Activated T-helper 17 cell treated with anti-CD3 and anti-CD28 coated beads, Interleukin-2, amount 50 U/mL, for 72 hours (primary cell): Measurements from ENCODE around the gene ACSF3. TPM values are rescaled to one million over a fixed set of nuclear protein-coding genes. Genes with fewer than 3 reads are reported as not detected.

Experiments used
- ATAC-seq: fragments of 150-1000 bp; cut with Tn5 transposase; replicated peaks from 2 replicates; pipeline ENCODE4 v1.10.0; 2021; ENCODE audit warnings: mild to moderate bottlenecking, moderate library complexity
- H3K27ac Mint-ChIP-seq: one replicate; pipeline ENCODE4 v1.8.0; 2022; ENCODE audit warnings: mixed read lengths
- H3K27me3 Mint-ChIP-seq: one replicate; pipeline ENCODE4 v1.8.0; 2022; ENCODE audit warnings: mixed read lengths
- H3K36me3 Mint-ChIP-seq: one replicate; pipeline ENCODE4 v1.8.0; 2022; ENCODE audit warnings: low read depth, mild to moderate bottlenecking, mixed read lengths
- H3K4me1 Mint-ChIP-seq: one replicate; pipeline ENCODE4 v1.8.0; 2022; ENCODE audit warnings: mixed read lengths
- H3K4me3 Mint-ChIP-seq: one replicate; pipeline ENCODE4 v1.8.0; 2022; ENCODE audit warnings: mild to moderate bottlenecking, mixed read lengths
- H3K9me3 Mint-ChIP-seq: one replicate; pipeline ENCODE4 v1.8.0; 2022; ENCODE audit warnings: mixed read lengths
- total RNA-seq, 2 donors: library from RNA; stranded (reverse); gene quantifications; one replicate each; pipeline ENCODE4 v1.2.3, GENCODE V29; 2022

Gene ACSF3
- total RNA-seq, 2 donors from 2014 or later: 35.4 to 47.9 TPM

- Mint-ChIP-seq H3K27ac (no peak overlapping the region), H3K36me3 (peaks cover 31% of the 10 kb centered on the region), H3K27me3 (no peaks in the 10 kb centered on the region), H3K4me3 (no peak overlapping the region), H3K4me1 (no peaks in the 10 kb centered on the region), H3K9me3 (no peaks in the 10 kb centered on the region)
- no peak for ATAC-seq
Measured at GRCh38 chr16:89138843-89139520, 45.3 kb downstream of the ACSF3 start.

GRCh38 chr16:89139907-89140361, 46.3 kb downstream of the ACSF3 start:
- no peaks in the 10 kb centered on the region for H3K9me3 Mint-ChIP-seq
- H3K27me3 Mint-ChIP-seq: no peaks in the 10 kb centered on the region
- no peak overlapping the region for H3K27ac Mint-ChIP-seq
- ATAC-seq: no peak
- no peaks in the 10 kb centered on the region for H3K4me1 Mint-ChIP-seq
- H3K4me3 Mint-ChIP-seq: no peak overlapping the region
- H3K36me3 Mint-ChIP-seq: peaks cover 22% of the 10 kb centered on the region

- H3K4me3 Mint-ChIP-seq: no peak overlapping the region
- no peaks in the 10 kb centered on the region for H3K9me3 Mint-ChIP-seq
- no peak overlapping the region for H3K27ac Mint-ChIP-seq
- no peaks in the 10 kb centered on the region for H3K4me1 Mint-ChIP-seq
- H3K36me3 Mint-ChIP-seq: peaks cover 17% of the 10 kb centered on the region
- H3K27me3 Mint-ChIP-seq: no peaks in the 10 kb centered on the region
- ATAC-seq: no peak
Measured at GRCh38 chr16:89140401-89140800, 46.7 kb downstream of the ACSF3 start.

- no peaks in the 10 kb centered on the region for H3K27me3 Mint-ChIP-seq
- H3K4me1 Mint-ChIP-seq: no peaks in the 10 kb centered on the region
- H3K4me3 Mint-ChIP-seq: no peak overlapping the region
- no peak overlapping the region for H3K27ac Mint-ChIP-seq
- H3K9me3 Mint-ChIP-seq: no peaks in the 10 kb centered on the region
- ATAC-seq: no peak
- H3K36me3 Mint-ChIP-seq: peaks cover 10% of the 10 kb centered on the region
Measured at GRCh38 chr16:89140981-89141883, 47.6 kb downstream of the ACSF3 start.

- Mint-ChIP-seq H3K27ac (no peak overlapping the region), H3K27me3 (no peaks in the 10 kb centered on the region), H3K4me1 (no peaks in the 10 kb centered on the region), H3K9me3 (no peaks in the 10 kb centered on the region), H3K36me3 (peaks cover 15% of the 10 kb centered on the region), H3K4me3 (no peak overlapping the region)
- no peak for ATAC-seq
Measured at GRCh38 chr16:89141884-89142267, 48.2 kb downstream of the ACSF3 start.

- H3K27me3 Mint-ChIP-seq: no peaks in the 10 kb centered on the region
- H3K4me1 Mint-ChIP-seq: no peaks in the 10 kb centered on the region
- ATAC-seq: no peak
- H3K4me3 Mint-ChIP-seq: no peak overlapping the region
- no peak overlapping the region for H3K27ac Mint-ChIP-seq
- H3K9me3 Mint-ChIP-seq: no peaks in the 10 kb centered on the region
- peaks cover 15% of the 10 kb centered on the region for H3K36me3 Mint-ChIP-seq
Measured at GRCh38 chr16:89142474-89143195, 49.0 kb downstream of the ACSF3 start.

GRCh38 chr16:89143201-89143741, 49.6 kb downstream of the ACSF3 start:
- no peaks in the 10 kb centered on the region for H3K9me3 Mint-ChIP-seq
- no peaks in the 10 kb centered on the region for H3K4me1 Mint-ChIP-seq
- no peaks in the 10 kb centered on the region for H3K27me3 Mint-ChIP-seq
- H3K27ac Mint-ChIP-seq: no peak overlapping the region
- ATAC-seq: no peak
- H3K36me3 Mint-ChIP-seq: peaks cover 16% of the 10 kb centered on the region
- no peak overlapping the region for H3K4me3 Mint-ChIP-seq

- Mint-ChIP-seq H3K27me3 (no peaks in the 10 kb centered on the region), H3K36me3 (peaks cover 24% of the 10 kb centered on the region), H3K27ac (no peak overlapping the region)
Measured at GRCh38 chr16:89143911-89144675, 50.4 kb downstream of the ACSF3 start.

GRCh38 chr16:89144681-89145080, 51.0 kb downstream of the ACSF3 start:
- Mint-ChIP-seq H3K36me3 (peaks cover 30% of the 10 kb centered on the region), H3K27ac (no peak overlapping the region), H3K4me3 (no peak overlapping the region), H3K4me1 (no peaks in the 10 kb centered on the region), H3K9me3 (no peaks in the 10 kb centered on the region), H3K27me3 (no peaks in the 10 kb centered on the region)
- ATAC-seq: no peak

More at GRCh38 chr16:89143911-89144675, 50.4 kb downstream of the ACSF3 start:
- Mint-ChIP-seq H3K9me3 (no peaks in the 10 kb centered on the region), H3K4me3 (no peak overlapping the region), H3K4me1 (no peaks in the 10 kb centered on the region)
- ATAC-seq: no peak

GRCh38 chr16:89145406-89146161, 51.9 kb downstream of the ACSF3 start:
- H3K4me1 Mint-ChIP-seq: no peaks in the 10 kb centered on the region
- H3K27me3 Mint-ChIP-seq: no peaks in the 10 kb centered on the region
- no peaks in the 10 kb centered on the region for H3K9me3 Mint-ChIP-seq
- peaks cover 32% of the 10 kb centered on the region for H3K36me3 Mint-ChIP-seq
- H3K27ac Mint-ChIP-seq: no peak overlapping the region
- no peak for ATAC-seq
- H3K4me3 Mint-ChIP-seq: no peak overlapping the region

- Mint-ChIP-seq H3K36me3 (peaks cover 38% of the 10 kb centered on the region), H3K27ac (no peak overlapping the region), H3K27me3 (no peaks in the 10 kb centered on the region), H3K4me3 (no peak overlapping the region), H3K9me3 (no peaks in the 10 kb centered on the region), H3K4me1 (no peaks in the 10 kb centered on the region)
- ATAC-seq: no peak
Measured at GRCh38 chr16:89146211-89147005, 52.8 kb downstream of the ACSF3 start.

GRCh38 chr16:89147085-89147817, 53.6 kb downstream of the ACSF3 start:
- no peak for ATAC-seq
- no peaks in the 10 kb centered on the region for H3K4me1 Mint-ChIP-seq
- no peaks in the 10 kb centered on the region for H3K9me3 Mint-ChIP-seq
- H3K4me3 Mint-ChIP-seq: no peak overlapping the region
- no peaks in the 10 kb centered on the region for H3K27me3 Mint-ChIP-seq
- no peak overlapping the region for H3K27ac Mint-ChIP-seq
- H3K36me3 Mint-ChIP-seq: peaks cover 43% of the 10 kb centered on the region
